ENCODE data around the gene GSTCD. TPM values are rescaled to one million over a fixed set of nuclear protein-coding genes. Genes with fewer than 3 reads are reported as not detected.
A peak's percentile ranks its signal among the peaks of the same experiment; 100 is the strongest.

GSTCD gene
- total RNA-seq, 1 experiment from 2014 or later = 17.9 TPM

- H4K8ac ChIP-seq (replicated peaks; ENCODE audit: insufficient read length, low read depth, low read length) = no peak overlapping the region
- H4K20me1 ChIP-seq (ENCODE audit: control insufficient read depth, insufficient read depth, insufficient read length) = no peaks in the 10 kb centered on the region
- H4K5ac ChIP-seq (ENCODE audit: insufficient read length, low read depth, low read length) = no peak overlapping the region
- no peak overlapping the region for H2BK12ac ChIP-seq (ENCODE audit: insufficient read length, low read depth, low read length)
- no peak overlapping the region for H3K56ac ChIP-seq (ENCODE audit: insufficient read length, low read depth, low read length)
- no peak overlapping the region for H2BK5ac ChIP-seq (ENCODE audit: insufficient read length, low read length)
- H3K27me3 ChIP-seq (ENCODE audit: insufficient read depth, low read length) = peaks cover 27% of the 10 kb centered on the region; the same call in 1 of the 2 replicates
- no peaks in the 10 kb centered on the region for H3K4me1 ChIP-seq (ENCODE audit: insufficient read depth, low read length)
- Mint-ChIP-seq H3K9me3 (no peaks in the 10 kb centered on the region; a peak in 1 of 5 replicates), H3K27ac (no peak overlapping the region), H3K4me3 (peak overlapping the region; percentile 67 to 83), H3K27me3 (ENCODE audit: low read depth) (peaks cover 97% of the 10 kb centered on the region), H3K36me3 (ENCODE audit: insufficient read depth in 1 of 3, low read depth in 3 of 3) (no peaks in the 10 kb centered on the region), H3K4me1 (peaks cover 13 to 21% of the 10 kb centered on the region in 2 experiments)
- H3K18ac ChIP-seq (ENCODE audit: insufficient read length, low read depth, low read length) = no peak overlapping the region
- H2AFZ ChIP-seq (ENCODE audit: low read length) = no peak overlapping the region
- no CpG with 5 or more reads among the region's 84 CpGs for WGBS (ENCODE audit: extremely low coverage, insufficient read length, low lambda C conversion rate)
- TF ChIP-seq, protein P1, sequence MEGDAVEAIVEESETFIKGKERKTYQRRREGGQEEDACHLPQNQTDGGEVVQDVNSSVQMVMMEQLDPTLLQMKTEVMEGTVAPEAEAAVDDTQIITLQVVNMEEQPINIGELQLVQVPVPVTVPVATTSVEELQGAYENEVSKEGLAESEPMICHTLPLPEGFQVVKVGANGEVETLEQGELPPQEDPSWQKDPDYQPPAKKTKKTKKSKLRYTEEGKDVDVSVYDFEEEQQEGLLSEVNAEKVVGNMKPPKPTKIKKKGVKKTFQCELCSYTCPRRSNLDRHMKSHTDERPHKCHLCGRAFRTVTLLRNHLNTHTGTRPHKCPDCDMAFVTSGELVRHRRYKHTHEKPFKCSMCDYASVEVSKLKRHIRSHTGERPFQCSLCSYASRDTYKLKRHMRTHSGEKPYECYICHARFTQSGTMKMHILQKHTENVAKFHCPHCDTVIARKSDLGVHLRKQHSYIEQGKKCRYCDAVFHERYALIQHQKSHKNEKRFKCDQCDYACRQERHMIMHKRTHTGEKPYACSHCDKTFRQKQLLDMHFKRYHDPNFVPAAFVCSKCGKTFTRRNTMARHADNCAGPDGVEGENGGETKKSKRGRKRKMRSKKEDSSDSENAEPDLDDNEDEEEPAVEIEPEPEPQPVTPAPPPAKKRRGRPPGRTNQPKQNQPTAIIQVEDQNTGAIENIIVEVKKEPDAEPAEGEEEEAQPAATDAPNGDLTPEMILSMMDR (conservative IDR thresholded peaks at IDR 0.05) = peak; percentile 25; the same call in 2 of the 3 replicates
- H2AK5ac ChIP-seq (ENCODE audit: insufficient read length, low read length) = no peak overlapping the region
- peak overlapping the region; percentile 77 for H3K4me2 ChIP-seq (ENCODE audit: insufficient read depth, insufficient read length, low read length)
- H3K23me2 ChIP-seq (ENCODE audit: insufficient read length, low read depth, low read length, poor library complexity, severe bottlenecking) = peaks cover 20% of the 10 kb centered on the region
- H3T11ph ChIP-seq (ENCODE audit: low read length) = no peak overlapping the region
- H3K79me2 ChIP-seq (ENCODE audit: insufficient read depth, low read length) = no peaks in the 10 kb centered on the region
- H4K91ac ChIP-seq (ENCODE audit: insufficient read length, low read depth, low read length) = no peak overlapping the region
- no peak overlapping the region for H2BK120ac ChIP-seq (ENCODE audit: low read depth, low read length, poor library complexity, severe bottlenecking)
- no peak overlapping the region for H3K27ac ChIP-seq (ENCODE audit: insufficient read length, low read depth, low read length)
- H2BK20ac ChIP-seq (ENCODE audit: low read depth, low read length, poor library complexity, severe bottlenecking) = no peak overlapping the region
- no peak overlapping the region for H3K23ac ChIP-seq (ENCODE audit: insufficient read length, low read depth, low read length)
- no peak overlapping the region for H2BK15ac ChIP-seq (ENCODE audit: low read depth, low read length)
- H3K14ac ChIP-seq (ENCODE audit: insufficient read depth, low read length) = no peak overlapping the region; the same call in 1 of the 2 replicates
- H3K9me3 ChIP-seq (ENCODE audit: control insufficient read depth, low read depth, low read length) = no peaks in the 10 kb centered on the region
- no peaks in the 10 kb centered on the region for H3K79me1 ChIP-seq (ENCODE audit: insufficient read depth, low read depth, low read length, poor library complexity, severe bottlenecking)
- no peak overlapping the region for H3K4ac ChIP-seq (ENCODE audit: low read depth, low read length)
- peak; percentile 45 for DNase-seq
- H3K9ac ChIP-seq (ENCODE audit: extremely low read depth, insufficient read length, low read length) = no peak overlapping the region
Measured at GRCh38 chr4:105895583-105896460, 187.2 kb downstream of the GSTCD start.
